ENCODE measurements around the gene RSPH6A. TPM values are rescaled to one million over a fixed set of nuclear protein-coding genes. Genes with fewer than 3 reads are reported as not detected.

Gene RSPH6A
- under 1 TPM in 1 of 2 experiments, not detected in 1; 0.17 TPM for total RNA-seq

DNA sequence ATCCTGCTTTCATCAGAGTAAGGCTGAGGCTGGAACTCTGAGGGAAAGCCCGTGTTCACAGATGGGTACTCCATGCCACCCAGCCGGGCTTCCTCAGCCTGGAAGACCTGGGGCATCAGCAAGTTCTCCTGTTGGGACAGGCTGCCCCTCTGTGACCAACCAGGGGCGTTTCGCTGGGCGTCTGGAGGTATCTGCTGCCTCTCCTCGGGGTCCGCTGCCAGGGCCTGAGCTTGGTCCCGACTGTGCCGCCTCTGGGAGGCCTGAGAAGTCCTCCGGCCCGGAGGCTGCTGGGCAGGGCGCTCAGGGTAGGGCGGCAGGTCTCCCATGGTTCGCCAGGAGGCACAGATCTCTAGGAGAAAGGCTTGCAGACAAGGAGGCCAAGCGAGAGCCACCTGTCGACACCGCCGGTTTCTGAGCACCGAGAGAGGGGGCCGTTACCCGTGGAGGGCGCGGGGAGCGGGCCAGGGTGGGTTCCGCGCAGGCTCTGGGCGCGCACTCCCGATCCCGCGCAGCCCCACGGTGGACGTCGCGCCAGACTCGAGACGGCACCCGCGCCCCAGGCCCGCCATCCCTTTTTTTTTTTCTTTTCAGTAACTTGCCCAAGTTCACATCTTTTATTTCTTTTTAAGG lies at the start of gene RSPH6A:
Gene RSPH6A, minus strand, starts transcription at position 458 of the 630 bp plus-strand sequence. Its CDS starts 132 bp downstream, at position 326.
- peaks cover 1% of the 10 kb centered on the region for H3K36me3 Mint-ChIP-seq (ENCODE audit: low read depth)
- no peak for DNase-seq
- no peaks in the 10 kb centered on the region for H3K9me3 Mint-ChIP-seq
- no peak within 1 kb of the TSS for H3K4me3 Mint-ChIP-seq
- H3K27ac Mint-ChIP-seq, result no peak within 1 kb of the TSS
- CTCF ChIA-PET, result interaction anchor here (0.6 to 1.8 kb wide), 4 partner anchors 11 to 67 kb away, joined by 3 to 10 read pairs (median 6); partner anchors contain the start of gene SIX5
- peaks cover 21% of the 10 kb centered on the region for H3K27me3 Mint-ChIP-seq (ENCODE audit: low read depth)
- intact Hi-C loops (cut with micrococcal nuclease), result loop anchor here (10.0 kb wide), 1 partner anchor 450 kb away; no protein-coding TSS in a partner anchor
- peaks cover 11% of the 10 kb centered on the region for H3K4me1 Mint-ChIP-seq (ENCODE audit: low read depth)

DNA sequence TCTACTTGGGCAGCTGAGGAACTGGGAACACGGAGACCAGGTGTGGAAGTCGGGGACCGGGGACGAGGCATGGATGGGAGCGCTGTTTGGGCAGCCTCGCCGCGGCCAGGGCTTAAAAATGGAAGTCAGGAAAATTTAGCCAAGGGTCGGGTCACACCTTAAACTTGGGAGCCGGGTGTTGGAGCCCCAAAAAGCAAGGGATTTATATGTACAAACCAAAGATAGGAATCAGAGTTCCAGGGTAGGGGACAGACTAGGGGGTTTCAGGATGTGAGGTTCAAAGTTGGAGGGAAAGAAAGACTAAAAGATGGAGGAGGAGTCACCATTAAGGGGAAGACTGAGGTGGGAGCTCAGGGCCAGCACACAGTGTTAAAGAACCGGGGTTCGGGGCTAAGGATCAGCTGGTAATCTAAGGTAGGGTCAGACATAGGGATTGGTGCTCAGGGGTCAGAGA lies 49.5 kb upstream of the RSPH6A start:
- Mint-ChIP-seq H3K27me3 (ENCODE audit: low read depth) (peaks cover 23% of the 10 kb centered on the region), H3K4me3 (peak overlapping the region; percentile 59), H3K27ac (no peak overlapping the region), H3K9me3 (no peaks in the 10 kb centered on the region), H3K4me1 (ENCODE audit: low read depth) (peaks cover 20% of the 10 kb centered on the region), H3K36me3 (ENCODE audit: low read depth) (peaks cover 3% of the 10 kb centered on the region)
- intact Hi-C loops (cut with micrococcal nuclease), result loop anchor here (1.0 to 10.0 kb wide), 2 partner anchors 19 to 280 kb away; partner anchors contain the start of gene OPA3
- DNase-seq, result no peak
- CTCF ChIA-PET, result interaction anchor here (1.2 to 2.7 kb wide), 6 partner anchors 8 to 146 kb away, joined by 3 to 84 read pairs (median 6); partner anchors contain the start of genes IRF2BP1 and MYPOP

DNA sequence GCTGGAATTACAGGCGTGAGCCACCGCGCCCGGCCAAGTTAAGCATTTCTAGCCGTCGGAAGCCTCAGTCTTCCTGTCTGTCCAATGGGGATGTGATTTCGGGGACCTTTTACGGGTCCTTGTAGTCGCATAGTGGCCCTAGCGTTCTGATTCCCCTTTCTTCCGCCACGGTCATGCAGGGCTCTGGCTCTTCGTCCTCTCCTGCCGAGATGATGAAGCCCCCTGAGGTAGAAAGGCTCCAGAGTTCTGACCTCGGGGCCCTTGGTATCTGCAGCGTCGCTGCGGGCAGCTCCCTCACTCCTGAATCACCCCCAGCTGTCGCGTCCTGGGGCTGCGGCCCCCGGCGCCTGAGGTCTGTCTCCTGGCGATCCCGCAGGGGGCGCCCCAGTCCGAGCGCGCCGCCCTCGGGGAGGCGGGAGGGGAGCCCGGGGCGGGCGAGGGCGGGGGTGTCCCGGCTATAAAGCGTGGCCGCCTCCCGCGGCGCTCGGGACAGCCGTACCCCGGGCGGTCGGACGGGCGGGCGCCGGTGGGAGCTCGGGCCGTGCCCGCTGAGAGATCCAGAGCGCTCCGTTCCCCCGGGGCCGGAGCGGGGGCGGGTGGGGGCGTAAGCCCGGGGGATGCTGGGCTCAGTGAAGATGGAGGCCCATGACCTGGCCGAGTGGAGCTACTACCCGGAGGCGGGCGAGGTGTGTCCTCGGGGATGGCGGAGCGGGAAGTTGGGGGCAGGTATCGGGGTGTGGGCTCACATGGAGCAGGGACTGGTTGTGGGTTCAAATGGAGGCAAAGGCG lies 48.9 kb upstream of the RSPH6A start, which contains the start of gene FOXA3:
Gene FOXA3, plus strand, starts transcription at position 487 of the 789 bp plus-strand sequence. Its CDS starts 131 bp downstream, at position 618.
- DNase-seq, result peak; percentile 67
- Mint-ChIP-seq H3K4me3 (peak within 1 kb of the TSS; percentile 88), H3K9me3 (no peaks in the 10 kb centered on the region), H3K36me3 (ENCODE audit: low read depth) (peaks cover 7% of the 10 kb centered on the region), H3K27ac (no peak within 1 kb of the TSS), H3K27me3 (ENCODE audit: low read depth) (peaks cover 23% of the 10 kb centered on the region), H3K4me1 (ENCODE audit: low read depth) (peaks cover 20% of the 10 kb centered on the region)
- intact Hi-C loops (cut with micrococcal nuclease), result loop anchor here (1.0 to 10.0 kb wide), 16 partner anchors 12 to 397 kb away; partner anchors contain the start of genes CCDC61, DMWD, FBXO46 and FOSB
- CTCF ChIA-PET, result interaction anchor here (0.6 to 2.7 kb wide), 15 partner anchors 9 to 172 kb away, joined by 3 to 84 read pairs (median 4); partner anchors contain the start of genes CCDC61, IRF2BP1, MYPOP and QPCTL

DNA sequence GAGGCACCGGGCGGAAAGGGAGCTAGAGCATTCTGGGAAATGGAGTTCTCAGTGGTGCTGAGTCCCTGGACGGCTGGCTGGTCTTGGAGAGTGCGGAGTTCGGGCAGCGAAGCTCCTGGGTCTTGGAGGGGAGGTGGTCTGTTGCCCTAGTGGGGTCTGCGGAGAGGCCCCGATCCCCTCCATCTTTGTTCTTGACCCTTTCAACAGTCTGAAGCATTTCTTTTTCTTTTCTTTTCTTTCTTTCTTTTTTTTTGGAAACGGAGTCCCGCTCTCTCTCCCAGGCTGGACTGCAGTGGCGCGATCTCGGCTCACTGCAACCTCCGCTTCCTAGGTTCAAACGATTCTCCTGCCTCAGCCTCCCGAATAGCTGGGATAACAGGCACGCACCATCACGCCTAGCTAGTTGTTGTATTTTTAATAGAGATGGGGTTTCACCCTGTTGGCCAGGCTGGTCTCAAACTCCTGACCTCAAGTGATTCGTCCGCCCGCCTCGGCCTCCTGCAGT lies 48.3 kb upstream of the RSPH6A start:
- no peaks in the 10 kb centered on the region for H3K9me3 Mint-ChIP-seq
- peaks cover 7% of the 10 kb centered on the region for H3K36me3 Mint-ChIP-seq (ENCODE audit: low read depth)
- CTCF ChIA-PET, result interaction anchor here (0.6 to 2.7 kb wide), 19 partner anchors 9 to 222 kb away, joined by 3 to 84 read pairs (median 4); partner anchors contain the start of genes CCDC61, IRF2BP1, MYPOP and QPCTL
- H3K4me1 Mint-ChIP-seq (ENCODE audit: low read depth), result peaks cover 20% of the 10 kb centered on the region
- no peak for DNase-seq
- intact Hi-C loops (cut with micrococcal nuclease), result loop anchor here (1.0 to 10.0 kb wide), 15 partner anchors 13 to 397 kb away; partner anchors contain the start of genes CCDC61, DMWD, FBXO46 and FOSB
- peaks cover 23% of the 10 kb centered on the region for H3K27me3 Mint-ChIP-seq (ENCODE audit: low read depth)
- H3K4me3 Mint-ChIP-seq, result peak overlapping the region; percentile 88
- H3K27ac Mint-ChIP-seq, result no peak overlapping the region

DNA sequence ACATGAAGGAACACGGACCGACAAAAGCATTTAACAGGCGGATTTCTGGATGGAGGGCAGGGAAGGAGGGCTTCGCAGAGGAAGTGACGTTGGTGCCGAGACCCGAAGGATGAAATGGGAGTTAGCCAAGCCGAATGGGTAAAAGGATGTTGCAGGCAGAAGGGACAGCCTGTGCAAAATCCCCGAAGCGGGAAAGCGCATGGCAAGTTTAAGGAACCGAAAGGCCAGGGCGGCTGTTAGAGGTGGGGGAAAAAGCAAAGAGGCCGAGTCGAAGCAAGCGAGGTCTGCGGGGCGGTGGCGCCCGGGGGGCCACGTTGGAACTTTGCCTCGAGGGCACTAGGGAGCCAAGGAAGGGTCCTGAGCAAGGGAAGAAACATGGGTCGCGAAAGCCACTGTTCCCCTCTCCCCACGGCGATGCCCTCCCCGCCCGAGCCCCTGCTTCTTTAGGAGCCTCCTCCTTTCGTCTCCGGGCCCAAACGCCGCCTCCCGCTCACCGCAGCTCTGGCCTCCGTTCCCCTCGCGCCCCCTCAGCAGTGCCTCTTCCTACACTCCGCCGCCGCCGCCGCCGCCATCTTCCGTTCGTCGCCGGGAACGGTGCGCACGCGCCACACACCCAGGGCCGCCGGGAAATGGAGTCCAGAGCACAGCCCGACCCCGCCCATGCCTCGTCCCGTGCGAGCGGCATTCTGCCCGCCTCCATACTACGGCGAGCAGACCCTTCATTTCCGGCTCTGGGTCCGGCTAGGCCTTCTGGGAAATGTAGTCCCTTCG lies 47.6 kb upstream of the RSPH6A start, which contains the start of gene SYMPK:
Gene SYMPK, minus strand, starts transcription at position 584 of the 771 bp plus-strand sequence. CDS start 8,652 bp downstream, outside the sequence.
- Mint-ChIP-seq H3K4me3 (peak within 1 kb of the TSS; percentile 88), H3K27me3 (ENCODE audit: low read depth) (peaks cover 23% of the 10 kb centered on the region), H3K9me3 (no peaks in the 10 kb centered on the region), H3K27ac (peak within 1 kb of the TSS; percentile 94), H3K36me3 (ENCODE audit: low read depth) (peaks cover 11% of the 10 kb centered on the region), H3K4me1 (ENCODE audit: low read depth) (peaks cover 24% of the 10 kb centered on the region)
- DNase-seq, result peak; percentile 99
- intact Hi-C loops (cut with micrococcal nuclease), result loop anchor here (1.0 to 10.0 kb wide), 15 partner anchors 14 to 396 kb away; partner anchors contain the start of genes CCDC61, DMWD, FBXO46 and FOSB
- CTCF ChIA-PET, result interaction anchor here (0.6 to 2.7 kb wide), 15 partner anchors 9 to 221 kb away, joined by 3 to 84 read pairs (median 4); partner anchors contain the start of genes CCDC61, IRF2BP1, QPCTL and SIX5

DNA sequence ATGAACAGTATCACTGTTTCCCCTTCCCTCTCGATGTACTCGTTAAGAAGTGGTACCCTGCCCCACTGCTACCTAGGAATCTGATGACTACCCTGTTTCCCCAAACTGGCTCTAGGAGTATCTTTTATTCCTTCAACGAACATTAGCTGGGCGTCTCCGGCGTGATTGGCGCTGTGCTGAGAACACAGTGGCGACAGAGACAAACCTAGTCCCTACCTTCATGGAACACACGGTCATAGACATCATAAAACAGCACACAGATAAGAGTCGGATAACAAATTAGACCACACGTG lies 47.1 kb upstream of the RSPH6A start:
- peaks cover 23% of the 10 kb centered on the region for H3K27me3 Mint-ChIP-seq (ENCODE audit: low read depth)
- H3K9me3 Mint-ChIP-seq, result no peaks in the 10 kb centered on the region
- intact Hi-C loops (cut with micrococcal nuclease), result loop anchor here (2.0 to 10.0 kb wide), 4 partner anchors 155 to 395 kb away; partner anchors contain the start of genes FOSB and OPA3
- CTCF ChIA-PET, result interaction anchor here (2.2 kb wide), 1 partner anchor 133 kb away, joined by 8 read pairs; the partner anchor contains the start of gene CCDC61
- H3K27ac Mint-ChIP-seq, result peak overlapping the region; percentile 94
- peaks cover 24% of the 10 kb centered on the region for H3K4me1 Mint-ChIP-seq (ENCODE audit: low read depth)
- peaks cover 11% of the 10 kb centered on the region for H3K36me3 Mint-ChIP-seq (ENCODE audit: low read depth)
- peak overlapping the region; percentile 88 for H3K4me3 Mint-ChIP-seq
- DNase-seq, result no peak

DNA sequence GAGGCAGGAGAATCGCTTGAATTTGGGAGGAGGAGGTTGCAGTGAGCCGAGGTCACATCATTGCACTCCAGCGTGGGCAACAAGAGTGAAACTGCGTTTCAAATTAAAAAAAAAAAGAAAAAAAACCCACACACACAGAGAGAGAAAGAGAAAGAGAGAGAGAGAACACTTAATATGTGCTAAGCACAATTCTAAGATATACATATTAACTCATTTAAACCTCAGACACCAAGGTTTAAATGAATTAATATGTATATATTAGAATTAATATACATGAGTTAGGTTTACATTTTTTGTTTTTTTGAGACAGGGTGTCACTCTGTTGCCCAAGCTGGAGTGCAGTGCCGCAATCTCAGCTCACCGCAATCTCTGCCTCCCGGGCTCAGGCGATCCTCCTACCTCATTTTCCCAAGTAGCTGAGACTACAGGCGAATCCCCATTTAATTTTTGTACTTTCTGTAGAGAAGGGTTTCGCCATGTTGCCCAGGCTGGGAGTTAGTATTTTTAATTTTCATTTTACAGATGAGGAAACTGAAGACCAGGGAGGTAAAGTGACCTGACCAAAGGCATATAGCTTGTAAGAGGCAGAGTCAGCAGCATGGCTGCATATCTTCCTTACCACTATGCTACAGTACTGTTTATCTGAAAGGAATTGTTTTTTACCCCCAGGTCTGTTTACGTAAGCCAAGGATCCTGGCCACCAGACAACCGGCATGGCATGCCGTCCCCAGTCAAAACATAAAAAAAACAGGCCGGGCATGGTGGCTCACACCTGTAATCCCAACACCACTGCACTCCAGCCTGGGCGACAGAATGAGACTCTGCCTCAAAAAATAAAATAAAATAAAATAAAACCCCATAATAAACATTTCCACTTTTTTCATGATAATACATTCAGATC lies 45.5 kb upstream of the RSPH6A start:
- Mint-ChIP-seq H3K27ac (no peak overlapping the region), H3K4me3 (no peak overlapping the region), H3K36me3 (ENCODE audit: low read depth) (peaks cover 11% of the 10 kb centered on the region), H3K27me3 (ENCODE audit: low read depth) (peaks cover 19% of the 10 kb centered on the region), H3K4me1 (ENCODE audit: low read depth) (peaks cover 24% of the 10 kb centered on the region), H3K9me3 (no peaks in the 10 kb centered on the region)
- CTCF ChIA-PET, result no interaction called here
- intact Hi-C loops (cut with micrococcal nuclease), result loop anchor here (10.0 kb wide), 1 partner anchor 276 kb away; the partner anchor contains the start of gene OPA3
- DNase-seq, result no peak

DNA sequence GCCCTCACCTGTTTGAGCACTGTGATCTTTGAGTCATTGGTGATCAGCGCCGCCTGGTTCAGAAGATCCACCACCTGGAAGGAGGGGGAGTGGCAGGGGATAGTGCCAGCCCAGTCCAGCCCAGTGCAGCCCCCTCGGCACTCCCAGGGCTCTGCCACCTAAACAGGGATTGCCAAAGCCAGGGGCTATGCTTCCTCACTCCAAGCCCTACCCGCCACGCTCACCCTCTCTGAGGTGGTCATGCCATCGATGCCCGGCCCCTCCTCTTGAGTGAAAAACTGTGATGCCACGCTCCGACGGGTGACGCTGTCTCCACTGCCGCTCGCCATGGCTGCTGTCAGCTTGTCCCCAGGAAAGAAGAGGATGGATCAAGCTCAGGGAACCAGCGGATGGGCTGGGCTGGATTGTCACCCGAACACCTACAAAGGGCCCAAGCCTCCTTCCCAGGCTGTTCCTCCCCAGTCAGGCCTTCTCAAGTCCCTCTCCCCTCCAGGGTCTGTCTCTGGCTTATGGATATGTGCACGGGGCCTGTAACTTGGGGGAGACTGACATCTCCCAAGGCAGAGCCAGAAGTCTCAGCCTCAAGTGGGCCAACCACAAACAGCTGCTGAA lies 39.2 kb upstream of the RSPH6A start:
- CTCF ChIA-PET, result interaction anchor here (1.2 kb wide), 2 partner anchors 9 to 29 kb away, joined by 3 to 4 read pairs; no protein-coding TSS in a partner anchor
- Mint-ChIP-seq H3K4me1 (ENCODE audit: low read depth) (peaks cover 6% of the 10 kb centered on the region), H3K36me3 (ENCODE audit: low read depth) (peaks cover 31% of the 10 kb centered on the region), H3K27ac (no peak overlapping the region), H3K9me3 (no peaks in the 10 kb centered on the region), H3K27me3 (ENCODE audit: low read depth) (no peaks in the 10 kb centered on the region), H3K4me3 (no peak overlapping the region)
- intact Hi-C loops (cut with micrococcal nuclease), result no loop called here
- DNase-seq, result no peak

DNA sequence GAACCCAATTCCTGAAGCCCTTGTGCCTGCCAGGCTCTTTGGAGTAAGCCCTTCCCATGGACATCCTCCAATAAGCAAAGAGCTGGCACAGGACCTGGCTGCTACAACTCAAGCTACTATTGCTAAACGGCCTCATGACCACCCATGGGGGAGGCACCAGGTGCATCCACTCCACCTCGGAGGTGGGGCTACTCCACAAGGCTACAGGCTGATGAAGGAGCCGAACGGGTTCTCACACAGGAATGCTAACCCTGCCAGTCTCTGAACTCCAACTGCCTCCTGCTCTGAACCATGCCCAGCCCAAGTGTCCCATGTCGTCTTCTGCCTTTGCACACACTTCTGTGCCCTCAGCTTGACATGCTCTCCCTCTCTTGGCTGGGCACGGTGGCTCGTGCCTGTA lies 37.9 kb upstream of the RSPH6A start:
- CTCF ChIA-PET, result interaction anchor here (0.6 to 1.2 kb wide), 3 partner anchors 11 to 72 kb away, joined by 3 to 4 read pairs (median 3); no protein-coding TSS in a partner anchor
- H3K36me3 Mint-ChIP-seq (ENCODE audit: low read depth), result peaks cover 35% of the 10 kb centered on the region

DNA sequence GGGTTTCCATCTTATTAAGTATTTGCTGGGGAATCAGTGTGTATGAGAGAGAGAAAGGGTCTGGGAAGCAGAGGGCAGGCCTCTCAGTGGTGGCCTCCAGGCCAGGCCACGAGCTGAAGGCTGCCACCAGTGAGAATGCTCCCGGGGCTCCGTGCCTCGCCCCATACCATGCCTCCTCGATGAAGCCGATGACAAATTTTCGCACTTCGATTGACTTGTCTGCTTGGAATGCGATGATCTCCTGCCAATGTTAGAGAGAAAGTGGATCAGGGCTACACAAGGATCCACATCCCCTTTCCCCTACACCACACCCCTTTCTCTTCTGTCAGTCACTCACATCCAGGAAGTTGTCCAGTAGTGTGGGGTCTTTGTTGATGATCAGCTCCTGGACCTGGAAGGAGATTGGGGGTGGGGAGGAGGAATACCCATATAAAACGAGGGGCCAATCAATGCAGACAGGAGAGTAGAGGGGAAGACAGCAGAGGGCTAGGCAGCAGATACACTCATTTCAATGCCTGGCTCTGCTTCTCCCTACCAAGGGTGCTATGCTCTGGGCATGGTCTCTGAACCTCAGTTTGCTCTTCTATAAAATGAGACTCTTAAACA lies 37.1 kb upstream of the RSPH6A start:
- Mint-ChIP-seq H3K4me1 (ENCODE audit: low read depth) (peaks cover 1% of the 10 kb centered on the region), H3K36me3 (ENCODE audit: low read depth) (peaks cover 39% of the 10 kb centered on the region), H3K27me3 (ENCODE audit: low read depth) (no peaks in the 10 kb centered on the region), H3K9me3 (no peaks in the 10 kb centered on the region), H3K4me3 (no peak overlapping the region), H3K27ac (no peak overlapping the region)
- CTCF ChIA-PET, result interaction anchor here (0.6 kb wide), 1 partner anchor 73 kb away, joined by 3 read pairs; no protein-coding TSS in a partner anchor
- intact Hi-C loops (cut with micrococcal nuclease), result no loop called here
- DNase-seq, result no peak

More for the DNA sequence above, 37.9 kb upstream of the RSPH6A start:
- Mint-ChIP-seq H3K9me3 (no peaks in the 10 kb centered on the region), H3K27me3 (ENCODE audit: low read depth) (no peaks in the 10 kb centered on the region), H3K4me3 (no peak overlapping the region), H3K4me1 (ENCODE audit: low read depth) (peaks cover 2% of the 10 kb centered on the region), H3K27ac (no peak overlapping the region)
- intact Hi-C loops (cut with micrococcal nuclease), result no loop called here
- DNase-seq, result no peak
